Cerebellar cortex (tissue), 1 donor: Measurements from ENCODE around the gene SLC24A4.

Experiments used
- DNase-seq: peaks from one replicate; pipeline ENCODE4 v3.0.0-alpha.2; 2015; ENCODE audit warnings: low spot score

The SLC24A4 gene

GRCh38 chr14:92546347-92547053 is 223.5 kb downstream of the SLC24A4 start:
- DNase-seq, result no peak

- no peak for DNase-seq
Observed at GRCh38 chr14:92549105-92549858, 226.3 kb downstream of the SLC24A4 start.

- no peak for DNase-seq
Observed at GRCh38 chr14:92549859-92550230, 226.9 kb downstream of the SLC24A4 start.
